Kidney (tissue), 14 donors: ENCODE results near the gene C9orf85. TPM values are rescaled to one million over a fixed set of nuclear protein-coding genes. Genes with fewer than 3 reads are reported as not detected.
A peak's percentile ranks its signal among the peaks of the same experiment; 100 is the strongest.

Experiments
- DNase-seq, 5 donors: peaks; one replicate each; pipeline ENCODE4 v3.0.0-alpha.2; 2013 to 2020
- FAIRE-seq: peaks from 2 replicates; lab custom pipeline; 2012; peaks lifted over from hg19 to GRCh38; lab: Jason Lieb, UNC
- H3K27ac ChIP-seq, 2 donors: one replicate each; pipeline ENCODE4 v1.7.0; 2013; ENCODE audit warnings: low read depth in 2 of 2, low read length in 2 of 2, inconsistent platforms in 1 of 2
- H3K27me3 ChIP-seq: one replicate; pipeline ENCODE4 v1.7.1; 2013; ENCODE audit warnings: low read length, inconsistent platforms; ENCODE audit not compliant: control insufficient read depth, insufficient read depth
- H3K36me3 ChIP-seq, 3 donors: one replicate each; pipeline versions ENCODE4 v1.7.0 to v1.7.1; 2013; ENCODE audit warnings: low read length in 3 of 3, control low read depth in 1 of 3, inconsistent platforms in 1 of 3; ENCODE audit not compliant: insufficient read depth in 3 of 3, control insufficient read depth in 2 of 3
- H3K4me1 ChIP-seq, 3 donors: one replicate each; pipeline versions ENCODE4 v1.7.0 to v1.7.1; 2013; ENCODE audit warnings: low read length in 3 of 3, inconsistent platforms in 1 of 3, low read depth in 1 of 3; ENCODE audit not compliant: control insufficient read depth in 2 of 3, insufficient read depth in 2 of 3
- H3K4me3 ChIP-seq, 3 donors: one replicate each; pipeline versions ENCODE4 v1.7.0 to v1.8.1; 2013; ENCODE audit warnings: low read length in 3 of 3, control low read depth in 1 of 3, inconsistent platforms in 1 of 3
- H3K9ac ChIP-seq, 3 donors: one replicate each; pipeline versions ENCODE4 v1.7.0 to v1.7.1; 2013; ENCODE audit warnings: low read length in 3 of 3, control low read depth in 1 of 3, inconsistent platforms in 1 of 3
- H3K9me3 ChIP-seq, 3 donors: one replicate each; pipeline versions ENCODE4 v1.7.0 to v1.7.1; 2013; ENCODE audit warnings: low read length in 3 of 3, control low read depth in 1 of 3, inconsistent platforms in 1 of 3; ENCODE audit not compliant: control insufficient read depth in 2 of 3, insufficient read depth in 1 of 3
- intact Hi-C: fragments of 100-400 bp; cut with DNase I; formaldehyde crosslinking; loops from one replicate; pipeline ENCODE4 v1.11.1; 2022
- polyA plus RNA-seq: library from polyadenylated mRNA; stranded (reverse); fragments of 350-450 nt; fragmentation: Illumina TruSeq; extraction: RNeasy Lipid Tissue Mini Kit (QIAGEN cat#74804); gene quantifications from one replicate; pipeline ENCODE4 v1.2.3, GENCODE V29; 2014; ENCODE audit warnings: low read depth, low replicate concordance; ENCODE audit not compliant: insufficient read depth
- total RNA-seq: library from RNA; stranded (reverse); fragmentation: NEBNext Ultra II Directional; extraction: Animal tissue kit (Norgen Biotek cat#: 25700); gene quantifications from one replicate; pipeline ENCODE4 v1.2.1, GENCODE V29; 2021
- TF ChIP-seq, protein P1 (sequence below): IDR thresholded peaks from 3 replicates; pipeline ENCODE4 v1.5.1; 2012; ENCODE audit warnings: mild to moderate bottlenecking, moderate library complexity, borderline replicate concordance; ENCODE audit not compliant: insufficient read depth; ENCODE audit errors: extremely low read depth
- donor health status: control.
- donor health status: control.
- donor health status: control.
- donor health status: control.
- donor health status: control.
- donor health status: DM: yes; HTN: yes; CAD: no.
- donor health status: Normal renal cell carcinoma (clear cell type).

The C9orf85 gene
- total and polyA plus RNA-seq, 2 donors from 2014 or later, result 7.0 to 8.1 TPM

DNA sequence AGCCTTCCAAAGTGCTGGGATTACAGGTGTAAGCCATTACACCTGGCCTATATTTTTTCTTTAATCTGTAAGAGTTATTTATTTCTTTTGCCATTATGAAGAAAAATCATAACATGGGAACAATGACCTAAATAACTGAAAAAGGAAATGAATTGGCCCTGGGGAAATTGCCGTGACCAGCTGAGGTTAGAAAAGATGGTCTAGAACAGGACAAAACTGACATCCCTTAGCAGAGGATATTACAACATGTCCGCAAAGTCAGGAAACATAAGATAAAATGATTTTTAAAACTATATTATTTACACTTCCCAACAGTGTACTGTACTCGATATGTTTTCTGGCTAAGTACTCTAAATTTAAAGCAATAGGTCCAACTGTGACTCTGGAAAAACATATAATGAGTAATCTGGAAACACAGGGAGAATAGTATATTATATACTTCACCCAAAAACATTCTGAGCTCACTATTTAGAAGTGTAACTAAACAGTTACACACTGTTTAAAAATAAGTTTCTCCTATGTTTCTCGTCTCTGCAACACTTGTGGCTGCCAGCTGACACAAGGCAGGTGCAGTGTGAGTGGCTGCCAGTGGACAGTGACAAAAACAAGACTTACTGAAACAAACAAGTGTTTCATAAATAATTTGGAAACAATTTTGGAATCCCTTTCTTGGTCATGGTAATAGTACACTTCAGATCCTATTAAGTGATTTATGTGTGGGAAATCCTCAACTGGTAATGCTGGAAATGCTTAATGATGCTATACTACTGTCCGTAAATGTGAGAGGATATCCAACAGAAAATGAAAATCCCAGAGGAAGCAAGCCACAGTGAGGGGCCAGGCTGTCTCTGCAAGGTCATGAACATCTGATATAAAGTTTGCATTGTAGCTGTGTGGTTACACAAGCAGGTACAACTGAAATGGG is 69.1 kb downstream of the C9orf85 start:
- Histone ChIP-seq H3K27me3 (no peaks in the 10 kb centered on the region), H3K36me3 (no peaks in the 10 kb centered on the region), H3K4me3 (no peak overlapping the region), H3K27ac (no peak overlapping the region), H3K4me1 (no peaks in the 10 kb centered on the region), H3K9me3 (no peaks in the 10 kb centered on the region), H3K9ac (no peak overlapping the region)
- intact Hi-C loops, result no loop called here
- FAIRE-seq, result no peak
- DNase-seq, result no peak
- TF ChIP-seq, protein P1, sequence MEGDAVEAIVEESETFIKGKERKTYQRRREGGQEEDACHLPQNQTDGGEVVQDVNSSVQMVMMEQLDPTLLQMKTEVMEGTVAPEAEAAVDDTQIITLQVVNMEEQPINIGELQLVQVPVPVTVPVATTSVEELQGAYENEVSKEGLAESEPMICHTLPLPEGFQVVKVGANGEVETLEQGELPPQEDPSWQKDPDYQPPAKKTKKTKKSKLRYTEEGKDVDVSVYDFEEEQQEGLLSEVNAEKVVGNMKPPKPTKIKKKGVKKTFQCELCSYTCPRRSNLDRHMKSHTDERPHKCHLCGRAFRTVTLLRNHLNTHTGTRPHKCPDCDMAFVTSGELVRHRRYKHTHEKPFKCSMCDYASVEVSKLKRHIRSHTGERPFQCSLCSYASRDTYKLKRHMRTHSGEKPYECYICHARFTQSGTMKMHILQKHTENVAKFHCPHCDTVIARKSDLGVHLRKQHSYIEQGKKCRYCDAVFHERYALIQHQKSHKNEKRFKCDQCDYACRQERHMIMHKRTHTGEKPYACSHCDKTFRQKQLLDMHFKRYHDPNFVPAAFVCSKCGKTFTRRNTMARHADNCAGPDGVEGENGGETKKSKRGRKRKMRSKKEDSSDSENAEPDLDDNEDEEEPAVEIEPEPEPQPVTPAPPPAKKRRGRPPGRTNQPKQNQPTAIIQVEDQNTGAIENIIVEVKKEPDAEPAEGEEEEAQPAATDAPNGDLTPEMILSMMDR, result no peak

DNA sequence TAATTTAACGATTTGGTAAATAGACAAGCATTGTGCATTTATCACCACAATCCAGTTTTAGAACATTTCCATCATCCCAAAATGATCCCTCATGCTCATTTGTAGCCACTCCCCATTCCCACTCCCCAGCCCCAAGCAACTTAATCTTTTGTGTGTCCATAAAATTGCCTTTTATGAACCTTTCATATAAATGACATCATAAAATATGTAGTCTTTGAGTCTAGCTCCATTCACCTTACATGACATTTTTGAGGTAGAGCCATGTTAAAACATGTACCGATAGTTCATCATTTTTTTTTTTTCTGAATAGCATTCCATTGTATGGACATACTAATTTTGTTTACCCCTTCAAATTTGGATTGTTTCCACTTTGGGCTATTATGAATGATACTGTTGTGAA is 70.5 kb downstream of the C9orf85 start:
- FAIRE-seq (no peak), DNase-seq (no peak)
- Histone ChIP-seq H3K4me3 (no peak overlapping the region), H3K4me1 (no peaks in the 10 kb centered on the region), H3K27ac (no peak overlapping the region), H3K9ac (no peak overlapping the region), H3K36me3 (no peaks in the 10 kb centered on the region), H3K9me3 (no peaks in the 10 kb centered on the region), H3K27me3 (no peaks in the 10 kb centered on the region)
- TF ChIP-seq, protein P1, result no peak
- intact Hi-C loops, result no loop called here

DNA sequence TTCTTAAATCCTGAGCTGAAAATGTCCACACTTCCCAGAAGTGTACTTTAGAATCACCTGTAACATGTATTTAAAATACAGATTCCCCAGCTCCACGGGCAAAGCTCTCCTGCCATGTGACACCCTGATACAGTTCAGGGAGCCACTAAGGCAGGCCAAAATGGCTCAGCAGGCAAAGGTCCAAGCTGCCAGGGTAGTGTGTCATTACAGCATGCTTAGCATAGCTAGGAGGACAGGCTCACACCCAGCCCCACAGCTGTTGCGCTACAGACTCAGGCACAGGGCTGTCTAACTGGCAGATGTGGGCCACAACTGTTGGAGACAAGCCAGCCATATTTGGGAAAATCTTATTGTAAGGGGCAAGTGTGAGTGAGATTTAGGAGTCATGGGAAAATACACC is 73.0 kb downstream of the C9orf85 start:
- H3K27me3 ChIP-seq, result no peaks in the 10 kb centered on the region
- FAIRE-seq (no peak), DNase-seq (no peak)
- no peak overlapping the region for H3K4me3 ChIP-seq
- no peaks in the 10 kb centered on the region for H3K36me3 ChIP-seq
- H3K9ac ChIP-seq, result no peak overlapping the region
- no peaks in the 10 kb centered on the region for H3K4me1 ChIP-seq
- intact Hi-C loops, result no loop called here
- H3K9me3 ChIP-seq, result no peaks in the 10 kb centered on the region
- peak overlapping the region in 1 of 2 donors; percentile 14 for H3K27ac ChIP-seq
- TF ChIP-seq, protein P1, result no peak
